ENCODE measurements around the gene NHEJ1.

GRCh38 chr2:219065484-219065883, 95.1 kb downstream of the NHEJ1 start:
- TF ChIP-seq, protein P1, sequence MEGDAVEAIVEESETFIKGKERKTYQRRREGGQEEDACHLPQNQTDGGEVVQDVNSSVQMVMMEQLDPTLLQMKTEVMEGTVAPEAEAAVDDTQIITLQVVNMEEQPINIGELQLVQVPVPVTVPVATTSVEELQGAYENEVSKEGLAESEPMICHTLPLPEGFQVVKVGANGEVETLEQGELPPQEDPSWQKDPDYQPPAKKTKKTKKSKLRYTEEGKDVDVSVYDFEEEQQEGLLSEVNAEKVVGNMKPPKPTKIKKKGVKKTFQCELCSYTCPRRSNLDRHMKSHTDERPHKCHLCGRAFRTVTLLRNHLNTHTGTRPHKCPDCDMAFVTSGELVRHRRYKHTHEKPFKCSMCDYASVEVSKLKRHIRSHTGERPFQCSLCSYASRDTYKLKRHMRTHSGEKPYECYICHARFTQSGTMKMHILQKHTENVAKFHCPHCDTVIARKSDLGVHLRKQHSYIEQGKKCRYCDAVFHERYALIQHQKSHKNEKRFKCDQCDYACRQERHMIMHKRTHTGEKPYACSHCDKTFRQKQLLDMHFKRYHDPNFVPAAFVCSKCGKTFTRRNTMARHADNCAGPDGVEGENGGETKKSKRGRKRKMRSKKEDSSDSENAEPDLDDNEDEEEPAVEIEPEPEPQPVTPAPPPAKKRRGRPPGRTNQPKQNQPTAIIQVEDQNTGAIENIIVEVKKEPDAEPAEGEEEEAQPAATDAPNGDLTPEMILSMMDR (conservative IDR thresholded peaks at IDR 0.05): no peak
- no peak for TF ChIP-seq ZFX (IDR thresholded peaks at IDR 0.05)

Measured in C4-2B (cell line).